ENCODE results near the gene ZBTB18.

The ZBTB18 gene

GRCh38 chr1:244019982-244020485 lies 31.0 kb upstream of the ZBTB18 start:
- Histone ChIP-seq H3K9me3 (ENCODE audit: control insufficient read depth, low read length) (no peaks in the 10 kb centered on the region), H3K4me3 (ENCODE audit: low read length) (no peak overlapping the region), H3K36me3 (ENCODE audit: control insufficient read depth, insufficient read depth, low read length) (no peaks in the 10 kb centered on the region), H3K4me1 (ENCODE audit: control insufficient read depth, insufficient read depth, low read length) (no peaks in the 10 kb centered on the region), H3K9ac (ENCODE audit: low read length) (no peak overlapping the region), H3K27me3 (ENCODE audit: control insufficient read depth, insufficient read depth, low read length) (no peaks in the 10 kb centered on the region)

DNA sequence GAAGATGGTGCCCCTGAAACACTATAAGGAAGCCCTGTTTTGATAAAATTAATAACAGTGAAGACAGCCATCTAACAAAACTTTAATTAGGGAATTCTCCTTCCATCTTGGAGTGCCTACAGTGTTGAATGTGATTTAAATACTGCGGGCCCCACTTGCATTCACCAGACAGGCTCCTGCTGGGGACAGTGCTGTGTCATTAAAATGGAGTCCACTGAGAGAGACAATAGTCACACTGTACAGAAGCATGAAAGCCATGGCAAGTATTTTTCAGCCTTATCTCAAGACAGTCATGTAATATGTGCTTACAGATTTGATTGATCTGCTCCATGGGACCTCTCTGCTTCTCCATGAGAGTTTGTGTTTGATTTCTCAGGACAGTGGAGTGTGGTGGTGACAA lies 29.7 kb upstream of the ZBTB18 start:
- Histone ChIP-seq H3K36me3 (ENCODE audit: control insufficient read depth, insufficient read depth, low read length) (no peaks in the 10 kb centered on the region), H3K9ac (ENCODE audit: low read length) (no peak overlapping the region), H3K4me1 (ENCODE audit: control insufficient read depth, insufficient read depth, low read length) (no peaks in the 10 kb centered on the region), H3K27me3 (ENCODE audit: control insufficient read depth, insufficient read depth, low read length) (no peaks in the 10 kb centered on the region), H3K9me3 (ENCODE audit: control insufficient read depth, low read length) (no peaks in the 10 kb centered on the region), H3K4me3 (ENCODE audit: low read length) (no peak overlapping the region)

DNA sequence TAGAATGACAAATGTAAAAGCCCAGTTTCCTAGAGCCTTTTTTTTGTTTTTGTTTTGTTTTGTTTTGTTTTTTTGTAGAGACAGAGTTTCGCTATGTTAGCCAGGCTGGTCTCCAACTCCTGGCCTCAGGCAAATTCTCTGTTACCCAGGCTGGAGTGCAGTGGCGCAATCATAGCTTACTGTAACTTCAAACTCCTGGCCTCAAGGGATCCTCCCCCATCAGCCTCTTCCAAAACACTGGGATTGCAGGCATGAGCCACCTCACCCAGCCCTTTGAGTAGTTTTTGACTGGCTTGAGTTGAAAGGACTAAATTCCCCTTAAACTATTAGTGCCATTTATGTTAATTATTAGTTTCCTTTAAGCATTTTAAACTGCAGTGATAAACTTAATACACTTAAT lies 28.8 kb upstream of the ZBTB18 start:
- H3K9ac ChIP-seq (ENCODE audit: low read length): no peak overlapping the region
- H3K36me3 ChIP-seq (ENCODE audit: control insufficient read depth, insufficient read depth, low read length): no peaks in the 10 kb centered on the region
- H3K27me3 ChIP-seq (ENCODE audit: control insufficient read depth, insufficient read depth, low read length): no peaks in the 10 kb centered on the region
- no peak overlapping the region for H3K4me3 ChIP-seq (ENCODE audit: low read length)
- no peaks in the 10 kb centered on the region for H3K9me3 ChIP-seq (ENCODE audit: control insufficient read depth, low read length)
- no peaks in the 10 kb centered on the region for H3K4me1 ChIP-seq (ENCODE audit: control insufficient read depth, insufficient read depth, low read length)

DNA sequence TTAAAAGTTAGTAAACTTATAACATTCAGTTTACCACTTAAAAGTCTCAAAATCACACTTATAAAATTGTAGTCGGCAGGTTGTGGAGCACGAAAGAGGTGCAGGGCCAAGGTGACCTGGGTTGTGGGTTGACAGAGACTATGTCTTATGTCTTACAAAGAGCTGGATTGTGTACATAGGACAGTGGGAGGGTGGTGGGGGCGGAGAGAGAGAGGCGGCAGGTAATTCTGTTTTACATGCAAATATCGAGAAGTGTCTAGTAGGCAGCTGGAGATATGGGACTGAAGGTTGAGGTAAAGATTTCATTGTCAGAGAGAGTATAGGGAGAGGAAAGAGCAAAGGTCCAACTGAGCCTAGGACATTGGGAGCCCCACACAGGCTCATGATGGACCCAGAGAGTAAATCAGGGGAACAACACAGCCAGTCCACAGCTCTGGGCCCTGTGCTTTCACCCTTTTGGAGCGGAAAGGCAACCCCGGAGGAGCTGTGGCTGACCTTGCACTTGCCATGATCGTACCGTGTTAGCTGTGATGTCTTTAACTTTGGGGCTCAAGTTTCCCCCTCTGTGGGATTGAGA lies 28.1 kb upstream of the ZBTB18 start:
- Histone ChIP-seq H3K4me3 (ENCODE audit: low read length) (no peak overlapping the region), H3K27me3 (ENCODE audit: control insufficient read depth, insufficient read depth, low read length) (no peaks in the 10 kb centered on the region), H3K9ac (ENCODE audit: low read length) (no peak overlapping the region), H3K9me3 (ENCODE audit: control insufficient read depth, low read length) (no peaks in the 10 kb centered on the region), H3K4me1 (ENCODE audit: control insufficient read depth, insufficient read depth, low read length) (no peaks in the 10 kb centered on the region), H3K36me3 (ENCODE audit: control insufficient read depth, insufficient read depth, low read length) (no peaks in the 10 kb centered on the region)

- H3K9me3 ChIP-seq (ENCODE audit: control insufficient read depth, low read length): no peaks in the 10 kb centered on the region
- H3K4me3 ChIP-seq (ENCODE audit: low read length): no peak overlapping the region
- H3K27me3 ChIP-seq (ENCODE audit: control insufficient read depth, insufficient read depth, low read length): no peaks in the 10 kb centered on the region
- no peak overlapping the region for H3K9ac ChIP-seq (ENCODE audit: low read length)
- H3K4me1 ChIP-seq (ENCODE audit: control insufficient read depth, insufficient read depth, low read length): no peaks in the 10 kb centered on the region
- H3K36me3 ChIP-seq (ENCODE audit: control insufficient read depth, insufficient read depth, low read length): no peaks in the 10 kb centered on the region
Observed at GRCh38 chr1:244027491-244028145, 23.5 kb upstream of the ZBTB18 start.

- no peaks in the 10 kb centered on the region for H3K4me1 ChIP-seq (ENCODE audit: control insufficient read depth, insufficient read depth, low read length)
- no peaks in the 10 kb centered on the region for H3K27me3 ChIP-seq (ENCODE audit: control insufficient read depth, insufficient read depth, low read length)
Observed at GRCh38 chr1:244028701-244029100, 22.4 kb upstream of the ZBTB18 start.

GRCh38 chr1:244029124-244029523 lies 22.0 kb upstream of the ZBTB18 start:
- Histone ChIP-seq H3K27me3 (ENCODE audit: control insufficient read depth, insufficient read depth, low read length) (no peaks in the 10 kb centered on the region), H3K4me3 (ENCODE audit: low read length) (no peak overlapping the region), H3K9ac (ENCODE audit: low read length) (no peak overlapping the region), H3K4me1 (ENCODE audit: control insufficient read depth, insufficient read depth, low read length) (no peaks in the 10 kb centered on the region), H3K9me3 (ENCODE audit: control insufficient read depth, low read length) (no peaks in the 10 kb centered on the region), H3K36me3 (ENCODE audit: control insufficient read depth, insufficient read depth, low read length) (no peaks in the 10 kb centered on the region)

More at GRCh38 chr1:244028701-244029100, 22.4 kb upstream of the ZBTB18 start:
- no peak overlapping the region for H3K9ac ChIP-seq (ENCODE audit: low read length)
- no peaks in the 10 kb centered on the region for H3K9me3 ChIP-seq (ENCODE audit: control insufficient read depth, low read length)
- H3K4me3 ChIP-seq (ENCODE audit: low read length): no peak overlapping the region
- H3K36me3 ChIP-seq (ENCODE audit: control insufficient read depth, insufficient read depth, low read length): no peaks in the 10 kb centered on the region

- no peak overlapping the region for H3K4me3 ChIP-seq (ENCODE audit: low read length)
- no peaks in the 10 kb centered on the region for H3K9me3 ChIP-seq (ENCODE audit: control insufficient read depth, low read length)
- no peak overlapping the region for H3K9ac ChIP-seq (ENCODE audit: low read length)
- H3K4me1 ChIP-seq (ENCODE audit: control insufficient read depth, insufficient read depth, low read length): no peaks in the 10 kb centered on the region
- no peaks in the 10 kb centered on the region for H3K36me3 ChIP-seq (ENCODE audit: control insufficient read depth, insufficient read depth, low read length)
- H3K27me3 ChIP-seq (ENCODE audit: control insufficient read depth, insufficient read depth, low read length): no peaks in the 10 kb centered on the region
Observed at GRCh38 chr1:244030481-244031040, 20.5 kb upstream of the ZBTB18 start.

DNA sequence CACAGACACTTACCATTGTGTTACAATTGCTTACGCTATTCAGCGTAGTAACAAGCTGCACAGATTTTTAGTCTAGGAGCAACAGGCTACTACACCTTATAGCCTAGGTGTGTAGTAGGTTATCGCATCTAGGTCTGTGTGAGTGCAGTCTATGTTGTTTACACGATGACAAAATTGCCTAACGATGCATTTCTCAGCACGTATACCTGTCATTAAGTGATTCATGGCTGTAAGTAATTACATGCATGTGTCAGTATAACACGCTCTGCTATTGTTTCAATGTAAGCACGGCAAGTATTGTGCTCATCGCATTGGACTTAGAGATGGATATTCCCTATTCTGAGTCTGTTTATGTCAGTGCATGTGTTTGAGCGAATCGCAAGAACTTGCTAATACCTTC lies 15.7 kb upstream of the ZBTB18 start:
- H3K36me3 ChIP-seq (ENCODE audit: control insufficient read depth, insufficient read depth, low read length): no peaks in the 10 kb centered on the region
- no peak overlapping the region for H3K9ac ChIP-seq (ENCODE audit: low read length)
- H3K4me3 ChIP-seq (ENCODE audit: low read length): no peak overlapping the region
- H3K4me1 ChIP-seq (ENCODE audit: control insufficient read depth, insufficient read depth, low read length): no peaks in the 10 kb centered on the region
- no peaks in the 10 kb centered on the region for H3K27me3 ChIP-seq (ENCODE audit: control insufficient read depth, insufficient read depth, low read length)
- H3K9me3 ChIP-seq (ENCODE audit: control insufficient read depth, low read length): no peaks in the 10 kb centered on the region

DNA sequence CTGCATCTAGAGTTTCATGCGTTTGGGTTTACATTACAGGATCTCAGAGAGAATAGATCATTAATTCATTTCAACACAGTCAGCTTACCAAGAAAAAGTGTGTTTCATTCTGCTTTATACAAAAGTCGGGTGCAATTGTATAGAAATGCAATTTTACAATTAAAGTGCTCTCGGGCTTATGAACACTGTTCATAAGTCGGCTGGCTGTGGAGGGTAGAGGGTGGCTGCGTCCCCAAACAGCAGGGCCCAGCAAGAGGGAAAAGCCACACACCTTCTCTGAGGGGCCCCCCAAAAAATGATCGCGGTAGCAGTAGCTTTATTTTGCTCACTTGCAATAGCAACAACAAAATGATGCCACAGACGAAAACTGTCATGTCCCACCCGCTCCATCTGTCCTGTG lies 13.8 kb upstream of the ZBTB18 start:
- Histone ChIP-seq H3K4me1 (ENCODE audit: control insufficient read depth, insufficient read depth, low read length) (no peaks in the 10 kb centered on the region), H3K9me3 (ENCODE audit: control insufficient read depth, low read length) (no peaks in the 10 kb centered on the region), H3K36me3 (ENCODE audit: control insufficient read depth, insufficient read depth, low read length) (no peaks in the 10 kb centered on the region), H3K27me3 (ENCODE audit: control insufficient read depth, insufficient read depth, low read length) (no peaks in the 10 kb centered on the region), H3K4me3 (ENCODE audit: low read length) (no peak overlapping the region), H3K9ac (ENCODE audit: low read length) (no peak overlapping the region)

GRCh38 chr1:244041466-244042120 lies 9.5 kb upstream of the ZBTB18 start:
- no peaks in the 10 kb centered on the region for H3K9me3 ChIP-seq (ENCODE audit: control insufficient read depth, low read length)
- H3K27me3 ChIP-seq (ENCODE audit: control insufficient read depth, insufficient read depth, low read length): no peaks in the 10 kb centered on the region
- H3K9ac ChIP-seq (ENCODE audit: low read length): no peak overlapping the region
- H3K4me1 ChIP-seq (ENCODE audit: control insufficient read depth, insufficient read depth, low read length): no peaks in the 10 kb centered on the region
- no peak overlapping the region for H3K4me3 ChIP-seq (ENCODE audit: low read length)
- no peaks in the 10 kb centered on the region for H3K36me3 ChIP-seq (ENCODE audit: control insufficient read depth, insufficient read depth, low read length)

GRCh38 chr1:244042293-244042692 lies 8.8 kb upstream of the ZBTB18 start:
- Histone ChIP-seq H3K27me3 (ENCODE audit: control insufficient read depth, insufficient read depth, low read length) (no peaks in the 10 kb centered on the region), H3K36me3 (ENCODE audit: control insufficient read depth, insufficient read depth, low read length) (no peaks in the 10 kb centered on the region), H3K4me1 (ENCODE audit: control insufficient read depth, insufficient read depth, low read length) (no peaks in the 10 kb centered on the region), H3K9me3 (ENCODE audit: control insufficient read depth, low read length) (no peaks in the 10 kb centered on the region), H3K9ac (ENCODE audit: low read length) (no peak overlapping the region), H3K4me3 (ENCODE audit: low read length) (no peak overlapping the region)
